ENCODE data around the gene FXYD7. TPM values are rescaled to one million over a fixed set of nuclear protein-coding genes. Genes with fewer than 3 reads are reported as not detected.
A peak's percentile ranks its signal among the peaks of the same experiment; 100 is the strongest.

The FXYD7 gene
- total and polyA plus RNA-seq, 12 donors: 0.10 to 0.37 (median 0.29) TPM; not detected in 8

DNA sequence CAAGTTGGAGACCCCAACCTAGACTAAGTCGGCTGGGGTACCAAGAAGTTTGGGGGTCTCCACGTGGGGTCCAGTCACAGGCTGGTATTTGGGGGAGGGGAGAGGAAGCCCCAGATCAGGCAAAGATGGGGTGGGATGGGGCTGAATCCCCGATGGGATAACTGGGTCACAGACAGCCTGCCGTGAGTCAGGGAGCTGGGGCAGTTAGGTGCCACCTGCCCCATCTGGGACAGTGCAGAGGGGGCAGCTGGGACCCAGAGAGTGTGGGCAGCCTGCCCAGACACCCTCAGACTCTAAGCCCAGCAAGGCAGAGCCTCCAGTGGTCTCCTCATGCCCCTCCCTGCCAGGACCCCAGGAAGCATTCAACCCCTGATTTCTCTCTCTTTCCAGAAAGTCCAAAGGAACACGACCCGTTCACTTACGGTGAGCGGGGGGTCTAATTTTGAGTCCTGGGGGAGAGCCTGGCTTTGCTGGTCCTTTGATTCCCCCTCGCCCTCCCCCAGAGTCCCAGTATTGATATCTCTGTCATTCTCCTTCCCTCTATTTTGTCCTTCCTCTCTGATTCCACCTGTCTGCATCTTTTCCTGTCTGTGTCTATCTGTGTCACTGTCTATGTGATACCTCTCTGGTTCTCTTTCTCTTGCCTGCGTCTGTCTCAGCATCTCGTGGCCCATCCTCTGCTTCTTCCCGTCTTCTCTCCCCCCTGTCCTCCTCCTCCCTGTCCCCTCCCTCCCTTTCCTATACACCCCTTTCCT, 2.7 kb upstream of the FXYD7 start:
- Histone ChIP-seq H3K36me3 (no peaks in the 10 kb centered on the region), H3K27me3 (peaks cover 0 to 35% (median 4%) of the 10 kb centered on the region in 7 donors), H3K4me1 (peaks cover 5 to 76% (median 52%) of the 10 kb centered on the region in 9 donors), H3K27ac (peak overlapping the region; percentile 87 to 99 (median 94)), H3K4me3 (peak overlapping the region; percentile 26 to 63 (median 54)), H3K9me3 (no peaks in the 10 kb centered on the region)
- WGBS, 2 donors: 43 to 60% methylated on average over 12 of the region's 12 CpGs
- intact Hi-C loops (cut with DNase I): loop anchor here in 5 of 10 donors (5.0 kb wide), 3 partner anchors 73 to 132 kb away; partner anchors contain the start of gene USF2 (in 3 of the 5)
- ATAC-seq (no peak), DNase-seq (peak in 1 of 2 donors; percentile 24)
- TF ChIP-seq, protein P1, sequence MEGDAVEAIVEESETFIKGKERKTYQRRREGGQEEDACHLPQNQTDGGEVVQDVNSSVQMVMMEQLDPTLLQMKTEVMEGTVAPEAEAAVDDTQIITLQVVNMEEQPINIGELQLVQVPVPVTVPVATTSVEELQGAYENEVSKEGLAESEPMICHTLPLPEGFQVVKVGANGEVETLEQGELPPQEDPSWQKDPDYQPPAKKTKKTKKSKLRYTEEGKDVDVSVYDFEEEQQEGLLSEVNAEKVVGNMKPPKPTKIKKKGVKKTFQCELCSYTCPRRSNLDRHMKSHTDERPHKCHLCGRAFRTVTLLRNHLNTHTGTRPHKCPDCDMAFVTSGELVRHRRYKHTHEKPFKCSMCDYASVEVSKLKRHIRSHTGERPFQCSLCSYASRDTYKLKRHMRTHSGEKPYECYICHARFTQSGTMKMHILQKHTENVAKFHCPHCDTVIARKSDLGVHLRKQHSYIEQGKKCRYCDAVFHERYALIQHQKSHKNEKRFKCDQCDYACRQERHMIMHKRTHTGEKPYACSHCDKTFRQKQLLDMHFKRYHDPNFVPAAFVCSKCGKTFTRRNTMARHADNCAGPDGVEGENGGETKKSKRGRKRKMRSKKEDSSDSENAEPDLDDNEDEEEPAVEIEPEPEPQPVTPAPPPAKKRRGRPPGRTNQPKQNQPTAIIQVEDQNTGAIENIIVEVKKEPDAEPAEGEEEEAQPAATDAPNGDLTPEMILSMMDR (IDR thresholded peaks at IDR 0.05): no peak

GRCh38 chr19:35140962-35141836, 1.9 kb upstream of the FXYD7 start:
- H3K4me1 ChIP-seq: peaks cover 3 to 71% (median 48%) of the 10 kb centered on the region in 9 donors
- no peaks in the 10 kb centered on the region for H3K9me3 ChIP-seq
- peaks cover 0 to 35% (median 4%) of the 10 kb centered on the region in 7 donors for H3K27me3 ChIP-seq
- peak overlapping the region in 9 of 10 donors; percentile 26 to 63 (median 56) for H3K4me3 ChIP-seq
- H3K36me3 ChIP-seq: no peaks in the 10 kb centered on the region
- TF ChIP-seq, protein P1 (IDR thresholded peaks at IDR 0.05): peak in 7 of 9 donors; percentile 29 to 59 (median 46)
- DNase-seq: peak; percentile 89 to 97
- ATAC-seq: peak; percentile 46 to 80 (median 64)
- 10 to 18% methylated on average over 40 to 48 of the region's 48 CpGs for WGBS, 2 donors
- peak overlapping the region in 8 of 10 donors; percentile 87 to 99 (median 94) for H3K27ac ChIP-seq
- intact Hi-C loops (cut with DNase I): loop anchor here in 5 of 10 donors (5.0 kb wide), 3 partner anchors 74 to 131 kb away; partner anchors contain the start of gene USF2 (in 3 of the 5)

DNA sequence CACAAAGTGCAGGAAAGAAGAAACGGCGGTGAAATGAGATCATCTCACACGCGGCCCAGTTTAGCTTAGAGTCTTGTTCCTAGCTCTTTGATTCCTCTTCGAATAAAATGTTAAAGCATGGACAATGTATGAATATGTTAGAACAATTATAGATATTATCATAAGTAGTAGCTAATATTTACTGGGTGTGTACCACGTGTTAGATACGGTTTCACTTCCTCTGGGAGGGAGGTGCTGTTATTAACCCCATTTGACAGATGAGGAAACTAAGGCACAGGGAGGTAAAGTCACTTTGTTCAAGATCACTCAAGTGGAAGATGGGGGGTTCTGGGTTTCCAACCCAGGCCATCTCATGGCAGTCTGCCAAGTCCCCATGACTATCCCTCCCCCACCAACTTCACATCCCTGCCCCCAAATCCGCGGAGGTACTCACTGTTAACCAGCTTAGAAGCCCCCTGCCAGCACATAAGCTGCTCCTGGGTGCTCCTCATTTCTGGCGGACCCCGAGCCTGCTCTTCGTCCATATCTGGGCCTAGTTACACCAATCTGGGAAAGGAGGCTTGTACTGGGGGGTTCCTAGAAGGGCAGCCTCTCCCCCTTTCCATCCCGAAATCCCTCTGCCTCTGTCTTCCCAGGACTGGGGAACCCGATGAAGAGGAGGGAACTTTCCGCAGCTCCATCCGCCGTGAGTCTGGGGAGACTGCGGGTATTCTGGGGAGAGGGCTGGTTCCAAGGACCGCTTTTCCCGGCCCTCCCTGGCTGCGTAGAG, 1.0 kb upstream of the FXYD7 start:
- Histone ChIP-seq H3K36me3 (no peaks in the 10 kb centered on the region), H3K27ac (no peak overlapping the region), H3K27me3 (peaks cover 0 to 35% (median 4%) of the 10 kb centered on the region in 7 donors), H3K4me3 (peak overlapping the region in 2 of 10 donors; percentile 19 to 28), H3K9me3 (no peaks in the 10 kb centered on the region), H3K4me1 (peaks cover 3 to 68% (median 48%) of the 10 kb centered on the region in 9 donors)
- DNase-seq (no peak), ATAC-seq (no peak)
- intact Hi-C loops (cut with DNase I): loop anchor here in 6 of 10 donors (2.0 to 5.0 kb wide), 4 partner anchors 75 to 130 kb away; partner anchors contain the start of gene USF2 (in 4 of the 6)
- TF ChIP-seq, protein P1 (IDR thresholded peaks at IDR 0.05): no peak
- 45 to 55% methylated on average over 21 of the region's 21 CpGs for WGBS, 2 donors
